C4-2B (cell line): Measurements from ENCODE around the gene NRXN3.

Experiments
- ZFX ChIP-seq: fragments of 450-650 bp; IDR thresholded peaks from 2 replicates; pipeline ENCODE4 v1.6.1; 2017
- TF ChIP-seq, protein P1 (sequence below): fragments of 450-650 bp; conservative IDR thresholded peaks from 2 replicates; pipeline ENCODE4 v1.5.1; 2017; ENCODE audit warnings: mild to moderate bottlenecking

DNA sequence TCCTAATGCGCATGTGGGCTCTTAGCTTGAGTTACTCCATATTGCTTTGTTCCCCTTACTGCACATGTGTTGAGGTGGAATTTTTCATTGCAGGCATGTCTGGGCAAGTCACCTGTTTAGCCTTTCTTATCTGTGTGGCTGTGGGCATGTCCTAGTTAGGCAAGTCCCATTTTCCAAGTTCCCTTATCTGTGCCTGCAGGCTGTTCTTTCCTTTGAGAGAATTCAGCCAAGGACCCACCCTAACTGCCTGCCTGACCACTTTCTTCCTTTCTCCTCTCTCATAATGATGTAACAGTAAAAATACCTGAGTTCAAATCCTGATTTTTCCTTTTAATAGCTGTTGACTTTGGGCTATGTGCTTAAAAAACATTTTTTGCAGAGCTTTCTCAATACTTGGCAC lies 870.6 kb downstream of the NRXN3 start:
- TF ChIP-seq, protein P1, sequence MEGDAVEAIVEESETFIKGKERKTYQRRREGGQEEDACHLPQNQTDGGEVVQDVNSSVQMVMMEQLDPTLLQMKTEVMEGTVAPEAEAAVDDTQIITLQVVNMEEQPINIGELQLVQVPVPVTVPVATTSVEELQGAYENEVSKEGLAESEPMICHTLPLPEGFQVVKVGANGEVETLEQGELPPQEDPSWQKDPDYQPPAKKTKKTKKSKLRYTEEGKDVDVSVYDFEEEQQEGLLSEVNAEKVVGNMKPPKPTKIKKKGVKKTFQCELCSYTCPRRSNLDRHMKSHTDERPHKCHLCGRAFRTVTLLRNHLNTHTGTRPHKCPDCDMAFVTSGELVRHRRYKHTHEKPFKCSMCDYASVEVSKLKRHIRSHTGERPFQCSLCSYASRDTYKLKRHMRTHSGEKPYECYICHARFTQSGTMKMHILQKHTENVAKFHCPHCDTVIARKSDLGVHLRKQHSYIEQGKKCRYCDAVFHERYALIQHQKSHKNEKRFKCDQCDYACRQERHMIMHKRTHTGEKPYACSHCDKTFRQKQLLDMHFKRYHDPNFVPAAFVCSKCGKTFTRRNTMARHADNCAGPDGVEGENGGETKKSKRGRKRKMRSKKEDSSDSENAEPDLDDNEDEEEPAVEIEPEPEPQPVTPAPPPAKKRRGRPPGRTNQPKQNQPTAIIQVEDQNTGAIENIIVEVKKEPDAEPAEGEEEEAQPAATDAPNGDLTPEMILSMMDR = no peak
- TF ChIP-seq ZFX = no peak
